ENCODE data around the gene GCAT. TPM values are rescaled to one million over a fixed set of nuclear protein-coding genes. Genes with fewer than 3 reads are reported as not detected.

GCAT gene
- 10 to 100 TPM; 10.4 to 12.0 TPM for total RNA-seq

GRCh38 chr22:37807410-37808293 is at the start of gene GCAT:
GCAT (plus strand) TSS chr22:37807934; CDS start chr22:37807968, 34 bp downstream.
- Mint-ChIP-seq H3K27ac (peak within 1 kb of the TSS; percentile 19), H3K4me3 (peak within 1 kb of the TSS; percentile 75), H3K4me1 (peaks cover 45% of the 10 kb centered on the region), H3K9me3 (no peaks in the 10 kb centered on the region), H3K36me3 (ENCODE audit: low read depth) (peaks cover 3% of the 10 kb centered on the region), H3K27me3 (peaks cover 40% of the 10 kb centered on the region)
- ChIA-PET CTCF (interaction anchor here (0.6 to 6.0 kb wide), 7 partner anchors 11 to 954 kb away, joined by 3 to 59 read pairs (median 4); partner anchors contain the start of gene GALR3), POLR2A (no interaction called here)
- peak; percentile 93 for DNase-seq

DNA sequence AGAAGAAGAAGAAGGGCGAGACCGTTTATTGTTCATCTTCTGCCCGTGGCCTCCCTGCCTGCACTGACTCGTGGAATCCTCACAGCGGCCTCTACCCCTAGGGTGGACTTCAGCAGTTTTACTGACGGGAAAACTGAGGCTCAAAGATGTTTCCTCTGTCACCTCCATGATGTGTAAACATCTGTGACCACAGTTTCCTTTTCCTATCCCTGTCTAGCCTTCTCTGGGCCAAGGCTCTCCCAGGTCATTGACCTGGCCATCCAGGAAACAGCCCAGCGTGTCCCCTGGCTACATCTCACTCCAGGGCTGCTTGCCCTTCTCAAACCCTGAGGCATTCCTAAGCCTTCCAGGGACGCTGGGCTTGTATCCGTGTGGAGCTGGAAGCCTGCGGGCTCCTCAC is 49.0 kb upstream of the GCAT start:
- Mint-ChIP-seq H3K4me3 (no peak overlapping the region), H3K9me3 (no peaks in the 10 kb centered on the region), H3K36me3 (ENCODE audit: low read depth) (peaks cover 12% of the 10 kb centered on the region), H3K27ac (no peak overlapping the region), H3K4me1 (peaks cover 2% of the 10 kb centered on the region), H3K27me3 (no peaks in the 10 kb centered on the region)
- ChIA-PET POLR2A (no interaction called here), CTCF (no interaction called here)
- no peak for DNase-seq

GRCh38 chr22:37759281-37759680 is 48.5 kb upstream of the GCAT start:
- ChIA-PET POLR2A (no interaction called here), CTCF (no interaction called here)
- H3K9me3 Mint-ChIP-seq, result no peaks in the 10 kb centered on the region
- peaks cover 17% of the 10 kb centered on the region for H3K36me3 Mint-ChIP-seq (ENCODE audit: low read depth)
- H3K27me3 Mint-ChIP-seq, result no peaks in the 10 kb centered on the region
- H3K27ac Mint-ChIP-seq, result no peak overlapping the region
- no peak for DNase-seq
- H3K4me1 Mint-ChIP-seq, result peaks cover 2% of the 10 kb centered on the region
- H3K4me3 Mint-ChIP-seq, result no peak overlapping the region

DNA sequence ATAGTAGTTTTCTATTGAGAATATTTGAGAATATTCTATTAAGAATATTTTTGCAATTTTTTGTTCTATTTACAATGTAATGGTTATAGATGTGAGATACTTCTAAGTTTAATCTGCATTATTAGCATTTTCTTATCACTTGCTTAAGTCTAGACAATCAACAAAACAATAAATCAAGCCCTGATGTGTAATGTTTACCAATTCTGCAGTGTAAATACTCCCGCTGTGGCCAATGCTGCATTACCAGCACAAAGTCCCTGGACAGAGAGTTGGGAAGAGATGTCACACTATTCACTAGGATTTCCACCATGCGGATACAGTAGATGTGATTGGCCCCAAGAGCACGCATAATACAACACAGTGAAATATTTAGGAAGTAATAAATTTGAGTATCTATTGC is 47.6 kb upstream of the GCAT start:
- CTCF ChIA-PET, result no interaction called here
- Mint-ChIP-seq H3K4me1 (peaks cover 2% of the 10 kb centered on the region), H3K36me3 (ENCODE audit: low read depth) (peaks cover 13% of the 10 kb centered on the region), H3K4me3 (no peak overlapping the region), H3K27ac (no peak overlapping the region), H3K9me3 (no peaks in the 10 kb centered on the region), H3K27me3 (no peaks in the 10 kb centered on the region)
- no peak for DNase-seq
- POLR2A ChIA-PET, result no interaction called here

DNA sequence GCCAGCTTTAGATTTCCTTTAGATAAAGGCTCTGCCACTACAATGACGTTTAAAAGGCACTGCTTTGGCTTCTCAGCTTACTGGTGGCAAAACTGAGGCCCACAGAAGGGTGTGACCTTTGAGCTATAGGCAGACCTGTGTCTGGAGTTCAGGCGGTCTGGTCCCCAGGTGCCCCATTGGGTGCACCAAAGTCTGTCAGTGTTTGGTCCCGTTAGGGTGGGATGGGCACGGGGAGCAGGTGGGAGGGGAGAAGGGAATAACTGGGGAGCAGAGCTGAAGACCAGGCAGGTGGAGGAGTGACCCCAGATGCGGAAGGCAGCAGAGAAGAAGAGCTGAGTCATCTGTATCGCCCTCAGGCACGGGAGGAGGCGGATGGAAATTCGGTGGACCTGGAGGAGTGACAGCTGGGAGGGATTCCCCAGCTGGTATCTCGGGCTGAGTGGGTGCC is 45.3 kb upstream of the GCAT start:
- no peak overlapping the region for H3K27ac Mint-ChIP-seq
- H3K9me3 Mint-ChIP-seq, result no peaks in the 10 kb centered on the region
- no peak for DNase-seq
- no peak overlapping the region for H3K4me3 Mint-ChIP-seq
- CTCF ChIA-PET, result no interaction called here
- peaks cover 2% of the 10 kb centered on the region for H3K4me1 Mint-ChIP-seq
- H3K27me3 Mint-ChIP-seq, result no peaks in the 10 kb centered on the region
- POLR2A ChIA-PET, result no interaction called here
- H3K36me3 Mint-ChIP-seq (ENCODE audit: low read depth), result peaks cover 12% of the 10 kb centered on the region

DNA sequence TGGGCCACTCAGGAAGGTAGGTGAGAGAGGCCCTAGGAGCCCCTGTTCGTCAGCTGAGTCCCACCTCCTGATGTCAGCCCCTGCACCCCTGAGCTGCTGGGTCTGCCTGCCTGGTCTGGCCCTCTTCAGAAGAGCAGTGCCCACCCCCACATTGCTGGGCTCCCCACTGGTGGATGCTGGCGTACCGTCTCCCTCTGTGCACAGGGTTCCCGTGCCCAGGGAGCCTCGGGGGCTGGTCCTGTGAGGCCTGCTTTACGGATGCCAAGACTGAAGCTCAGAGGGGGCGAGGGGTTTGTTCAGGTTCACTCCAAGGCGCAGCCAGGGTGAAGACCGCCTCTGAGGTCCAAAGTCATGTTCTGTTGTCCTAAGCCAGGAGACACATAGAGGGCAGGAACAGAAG is 44.7 kb upstream of the GCAT start:
- H3K4me3 Mint-ChIP-seq, result no peak overlapping the region
- peaks cover 2% of the 10 kb centered on the region for H3K4me1 Mint-ChIP-seq
- DNase-seq, result no peak
- CTCF ChIA-PET, result no interaction called here
- no peaks in the 10 kb centered on the region for H3K9me3 Mint-ChIP-seq
- POLR2A ChIA-PET, result no interaction called here
- H3K36me3 Mint-ChIP-seq (ENCODE audit: low read depth), result peaks cover 12% of the 10 kb centered on the region
- no peaks in the 10 kb centered on the region for H3K27me3 Mint-ChIP-seq
- no peak overlapping the region for H3K27ac Mint-ChIP-seq

- no peak overlapping the region for H3K4me3 Mint-ChIP-seq
- no peaks in the 10 kb centered on the region for H3K4me1 Mint-ChIP-seq
- H3K27me3 Mint-ChIP-seq, result no peaks in the 10 kb centered on the region
- no peaks in the 10 kb centered on the region for H3K9me3 Mint-ChIP-seq
- H3K36me3 Mint-ChIP-seq (ENCODE audit: low read depth), result peaks cover 8% of the 10 kb centered on the region
- no peak for DNase-seq
- no peak overlapping the region for H3K27ac Mint-ChIP-seq
- ChIA-PET CTCF (no interaction called here), POLR2A (no interaction called here)
Observed at GRCh38 chr22:37763652-37764051, 44.1 kb upstream of the GCAT start.

DNA sequence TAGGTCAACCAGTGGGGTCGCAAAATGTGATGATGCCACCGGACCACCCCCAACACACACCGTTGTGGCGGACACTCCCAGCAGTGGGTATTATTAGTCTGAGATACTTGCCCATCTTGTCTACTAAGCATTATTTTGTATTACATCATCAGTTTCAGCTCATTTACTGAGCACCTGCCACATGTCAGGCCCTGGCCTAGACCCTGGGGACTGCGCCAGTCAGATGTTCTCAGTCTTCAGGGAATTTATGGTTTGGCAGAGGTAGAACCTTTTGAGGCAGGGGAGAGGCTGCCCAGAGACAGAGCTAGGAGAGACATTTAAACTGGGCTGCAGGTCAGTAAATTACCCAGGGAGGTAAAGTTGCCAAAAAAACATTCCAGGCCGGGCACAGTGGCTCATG is 43.1 kb upstream of the GCAT start:
- Mint-ChIP-seq H3K9me3 (no peaks in the 10 kb centered on the region), H3K27ac (no peak overlapping the region), H3K4me1 (no peaks in the 10 kb centered on the region), H3K27me3 (no peaks in the 10 kb centered on the region), H3K36me3 (ENCODE audit: low read depth) (peaks cover 11% of the 10 kb centered on the region), H3K4me3 (no peak overlapping the region)
- ChIA-PET POLR2A (no interaction called here), CTCF (interaction anchor here (0.6 to 0.7 kb wide), 2 partner anchors 99 to 172 kb away, joined by 3 read pairs; no protein-coding TSS in a partner anchor)
- DNase-seq, result no peak

DNA sequence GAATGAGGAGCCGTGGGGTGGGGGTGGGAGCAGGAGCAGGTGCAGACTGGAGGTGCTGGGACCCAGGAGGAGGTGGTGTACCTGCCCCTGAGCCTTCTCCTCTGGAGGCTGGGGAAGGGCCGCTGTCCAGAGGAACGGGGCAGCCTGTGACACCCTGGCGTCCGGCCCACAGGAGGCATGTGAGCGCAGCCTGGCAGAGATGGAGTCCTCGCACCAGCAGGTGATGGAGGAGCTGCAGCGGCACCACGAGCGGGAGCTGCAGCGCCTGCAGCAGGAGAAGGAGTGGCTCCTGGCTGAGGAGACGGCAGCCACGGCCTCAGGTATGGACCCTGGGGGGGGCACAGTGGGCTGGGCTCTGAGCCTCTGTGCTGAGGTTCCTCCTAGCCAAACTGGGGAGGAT is 42.2 kb upstream of the GCAT start:
- CTCF ChIA-PET, result interaction anchor here (0.7 kb wide), 1 partner anchor 173 kb away, joined by 3 read pairs; no protein-coding TSS in a partner anchor
- H3K4me1 Mint-ChIP-seq, result no peaks in the 10 kb centered on the region
- no peaks in the 10 kb centered on the region for H3K9me3 Mint-ChIP-seq
- H3K27me3 Mint-ChIP-seq, result no peaks in the 10 kb centered on the region
- no peak for DNase-seq
- H3K36me3 Mint-ChIP-seq (ENCODE audit: low read depth), result peaks cover 9% of the 10 kb centered on the region
- no peak overlapping the region for H3K4me3 Mint-ChIP-seq
- POLR2A ChIA-PET, result no interaction called here
- no peak overlapping the region for H3K27ac Mint-ChIP-seq

- Mint-ChIP-seq H3K4me1 (no peaks in the 10 kb centered on the region), H3K27me3 (no peaks in the 10 kb centered on the region), H3K9me3 (no peaks in the 10 kb centered on the region), H3K4me3 (no peak overlapping the region), H3K27ac (no peak overlapping the region), H3K36me3 (ENCODE audit: low read depth) (peaks cover 9% of the 10 kb centered on the region)
- ChIA-PET CTCF (interaction anchor here (0.7 to 1.1 kb wide), 2 partner anchors 12 to 229 kb away, joined by 3 to 4 read pairs; no protein-coding TSS in a partner anchor), POLR2A (no interaction called here)
- DNase-seq, result no peak
Observed at GRCh38 chr22:37765953-37766576, 41.7 kb upstream of the GCAT start.

- H3K36me3 Mint-ChIP-seq (ENCODE audit: low read depth), result peaks cover 15% of the 10 kb centered on the region
- ChIA-PET POLR2A (no interaction called here), CTCF (interaction anchor here (0.5 to 1.4 kb wide), 2 partner anchors 11 to 27 kb away, joined by 4 to 5 read pairs; no protein-coding TSS in a partner anchor)
- H3K27ac Mint-ChIP-seq, result no peak overlapping the region
- no peak overlapping the region for H3K4me3 Mint-ChIP-seq
- H3K9me3 Mint-ChIP-seq, result no peaks in the 10 kb centered on the region
- no peaks in the 10 kb centered on the region for H3K27me3 Mint-ChIP-seq
- H3K4me1 Mint-ChIP-seq, result no peaks in the 10 kb centered on the region
- no peak for DNase-seq
Observed at GRCh38 chr22:37768273-37768672, 39.5 kb upstream of the GCAT start.

- no peaks in the 10 kb centered on the region for H3K27me3 Mint-ChIP-seq
- DNase-seq, result no peak
- no peak overlapping the region for H3K27ac Mint-ChIP-seq
- CTCF ChIA-PET, result interaction anchor here (0.7 to 1.4 kb wide), 3 partner anchors 12 to 316 kb away, joined by 3 to 4 read pairs (median 4); no protein-coding TSS in a partner anchor
- H3K9me3 Mint-ChIP-seq, result no peaks in the 10 kb centered on the region
- no peak overlapping the region for H3K4me3 Mint-ChIP-seq
- POLR2A ChIA-PET, result no interaction called here
- peaks cover 12% of the 10 kb centered on the region for H3K36me3 Mint-ChIP-seq (ENCODE audit: low read depth)
- no peaks in the 10 kb centered on the region for H3K4me1 Mint-ChIP-seq
Observed at GRCh38 chr22:37769056-37769455, 38.7 kb upstream of the GCAT start.

- ChIA-PET POLR2A (no interaction called here), CTCF (interaction anchor here (0.6 to 1.0 kb wide), 2 partner anchors 217 to 912 kb away, joined by 5 to 6 read pairs; no protein-coding TSS in a partner anchor)
- peaks cover 9% of the 10 kb centered on the region for H3K36me3 Mint-ChIP-seq (ENCODE audit: low read depth)
- no peak for DNase-seq
- H3K27ac Mint-ChIP-seq, result no peak overlapping the region
- no peaks in the 10 kb centered on the region for H3K27me3 Mint-ChIP-seq
- H3K4me3 Mint-ChIP-seq, result no peak overlapping the region
- no peaks in the 10 kb centered on the region for H3K9me3 Mint-ChIP-seq
- no peaks in the 10 kb centered on the region for H3K4me1 Mint-ChIP-seq
Observed at GRCh38 chr22:37771081-37771480, 36.7 kb upstream of the GCAT start.

All from activated CD4-positive, alpha-beta T cell treated with anti-CD3 and anti-CD28 coated beads, Interleukin-2, amount 10 ng/mL, durations not matched to agents 7 days and 5 days (primary cell).